Activated gamma-delta T cell (primary cell): ENCODE measurements around the gene ADAMTS20.
"Not testable (repeated sequence)": the region's sequence is repeated elsewhere in the genome, so short reads cannot be mapped to it uniquely, and the experiment has no call there.

Experiments used
- DNase-seq: peaks from one replicate; lab custom pipeline; 2025; lab: John Stamatoyannopoulos, UW
- total RNA-seq, 2 donors: gene quantifications; one replicate each; lab custom pipeline; 2026; lab: John Stamatoyannopoulos, UW

ADAMTS20 gene, protein sequence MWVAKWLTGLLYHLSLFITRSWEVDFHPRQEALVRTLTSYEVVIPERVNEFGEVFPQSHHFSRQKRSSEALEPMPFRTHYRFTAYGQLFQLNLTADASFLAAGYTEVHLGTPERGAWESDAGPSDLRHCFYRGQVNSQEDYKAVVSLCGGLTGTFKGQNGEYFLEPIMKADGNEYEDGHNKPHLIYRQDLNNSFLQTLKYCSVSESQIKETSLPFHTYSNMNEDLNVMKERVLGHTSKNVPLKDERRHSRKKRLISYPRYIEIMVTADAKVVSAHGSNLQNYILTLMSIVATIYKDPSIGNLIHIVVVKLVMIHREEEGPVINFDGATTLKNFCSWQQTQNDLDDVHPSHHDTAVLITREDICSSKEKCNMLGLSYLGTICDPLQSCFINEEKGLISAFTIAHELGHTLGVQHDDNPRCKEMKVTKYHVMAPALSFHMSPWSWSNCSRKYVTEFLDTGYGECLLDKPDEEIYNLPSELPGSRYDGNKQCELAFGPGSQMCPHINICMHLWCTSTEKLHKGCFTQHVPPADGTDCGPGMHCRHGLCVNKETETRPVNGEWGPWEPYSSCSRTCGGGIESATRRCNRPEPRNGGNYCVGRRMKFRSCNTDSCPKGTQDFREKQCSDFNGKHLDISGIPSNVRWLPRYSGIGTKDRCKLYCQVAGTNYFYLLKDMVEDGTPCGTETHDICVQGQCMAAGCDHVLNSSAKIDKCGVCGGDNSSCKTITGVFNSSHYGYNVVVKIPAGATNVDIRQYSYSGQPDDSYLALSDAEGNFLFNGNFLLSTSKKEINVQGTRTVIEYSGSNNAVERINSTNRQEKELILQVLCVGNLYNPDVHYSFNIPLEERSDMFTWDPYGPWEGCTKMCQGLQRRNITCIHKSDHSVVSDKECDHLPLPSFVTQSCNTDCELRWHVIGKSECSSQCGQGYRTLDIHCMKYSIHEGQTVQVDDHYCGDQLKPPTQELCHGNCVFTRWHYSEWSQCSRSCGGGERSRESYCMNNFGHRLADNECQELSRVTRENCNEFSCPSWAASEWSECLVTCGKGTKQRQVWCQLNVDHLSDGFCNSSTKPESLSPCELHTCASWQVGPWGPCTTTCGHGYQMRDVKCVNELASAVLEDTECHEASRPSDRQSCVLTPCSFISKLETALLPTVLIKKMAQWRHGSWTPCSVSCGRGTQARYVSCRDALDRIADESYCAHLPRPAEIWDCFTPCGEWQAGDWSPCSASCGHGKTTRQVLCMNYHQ (N-terminal part only)
- total RNA-seq = 0 reads per million in 2 donors

DNA sequence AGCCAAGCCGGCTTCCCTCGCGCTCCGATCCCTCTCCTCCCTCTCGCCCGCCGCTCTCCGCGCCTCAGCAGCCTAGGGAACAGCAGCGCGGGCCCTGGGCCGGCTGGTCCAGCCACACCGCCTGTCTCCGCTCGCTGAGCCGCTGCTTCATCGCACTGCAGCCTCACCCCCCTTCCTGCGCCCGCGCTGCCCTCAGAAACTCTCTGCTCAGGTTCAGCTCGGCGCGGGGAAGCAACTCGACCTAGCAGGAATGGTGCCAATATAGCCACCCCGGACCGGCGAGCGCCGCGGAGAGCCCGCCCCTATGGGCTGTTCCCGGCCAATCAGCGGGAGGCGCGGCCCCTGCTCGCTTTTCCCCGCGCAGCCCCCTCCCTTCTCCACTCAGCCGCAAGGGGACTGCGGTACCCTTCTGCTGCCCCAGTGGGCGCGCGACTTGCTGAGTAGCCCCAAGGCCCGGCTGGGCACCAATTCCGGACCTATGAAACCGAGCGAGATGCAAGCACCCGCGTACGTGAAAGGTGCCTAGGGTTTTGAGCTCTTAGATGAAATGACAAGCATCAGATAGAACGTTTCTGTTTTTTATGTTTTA is at the start of gene ADAMTS20:
ADAMTS20 (minus strand) TSS at position 233 of the 589 bp plus-strand sequence. CDS start 282 bp downstream, outside the sequence.
- DNase-seq = no peak

DNA sequence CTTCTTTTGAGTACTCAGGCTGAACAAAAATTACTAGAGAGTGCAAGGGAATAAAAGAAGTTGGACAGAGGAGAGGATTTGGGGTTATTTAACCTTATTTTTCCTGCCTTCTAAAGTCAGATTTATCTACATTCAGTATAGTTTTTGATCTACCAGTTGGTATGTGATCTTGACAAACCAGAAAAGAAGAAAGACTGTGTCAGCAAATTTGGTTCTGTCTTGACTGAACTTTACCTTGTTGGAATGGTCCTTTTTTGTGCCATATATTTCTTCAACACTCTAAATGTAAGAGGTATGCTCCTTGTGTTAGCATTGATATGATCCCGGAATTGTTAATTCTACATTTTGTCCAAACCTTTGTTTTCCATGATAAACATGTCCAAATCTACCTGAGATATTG is 47.7 kb upstream of the ADAMTS20 start:
- no peak for DNase-seq

DNA sequence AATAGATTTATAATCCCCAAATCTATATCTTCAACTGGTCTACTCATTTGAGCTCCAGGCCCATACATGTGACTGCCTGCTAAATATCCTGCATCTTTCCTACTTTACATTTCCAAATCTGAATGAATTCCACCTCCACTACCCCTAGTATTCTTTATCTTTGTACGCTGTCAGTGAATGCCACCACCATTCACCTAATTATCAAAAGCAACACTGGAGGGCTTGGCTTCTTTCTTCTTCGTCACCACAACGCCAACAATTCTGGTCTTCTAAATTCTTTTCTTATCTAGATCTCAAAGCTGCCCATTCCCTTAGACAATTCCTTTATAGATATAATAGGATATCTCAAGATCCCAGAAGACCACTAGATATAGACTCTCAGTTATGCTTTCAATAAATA is 47.1 kb upstream of the ADAMTS20 start:
- no peak for DNase-seq

DNA sequence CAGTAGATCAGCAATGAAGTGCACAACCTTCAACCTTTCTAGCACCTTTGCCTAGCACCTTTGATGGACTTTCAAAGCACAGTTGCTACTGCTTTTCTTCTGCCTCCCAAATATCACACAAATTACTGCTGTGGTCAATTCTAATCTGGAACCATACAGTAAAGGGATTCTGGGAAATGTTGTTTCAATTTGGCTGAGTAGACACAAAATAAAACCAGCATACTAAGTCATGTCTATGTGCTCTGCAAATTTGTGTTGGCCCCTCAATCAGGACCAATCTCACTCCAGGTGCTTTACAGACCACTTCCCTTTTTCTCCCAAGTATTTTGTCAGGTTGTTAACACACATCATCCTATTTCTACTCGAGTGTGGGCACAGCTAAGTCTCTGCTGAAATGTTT is 38.3 kb upstream of the ADAMTS20 start:
- no peak for DNase-seq

DNA sequence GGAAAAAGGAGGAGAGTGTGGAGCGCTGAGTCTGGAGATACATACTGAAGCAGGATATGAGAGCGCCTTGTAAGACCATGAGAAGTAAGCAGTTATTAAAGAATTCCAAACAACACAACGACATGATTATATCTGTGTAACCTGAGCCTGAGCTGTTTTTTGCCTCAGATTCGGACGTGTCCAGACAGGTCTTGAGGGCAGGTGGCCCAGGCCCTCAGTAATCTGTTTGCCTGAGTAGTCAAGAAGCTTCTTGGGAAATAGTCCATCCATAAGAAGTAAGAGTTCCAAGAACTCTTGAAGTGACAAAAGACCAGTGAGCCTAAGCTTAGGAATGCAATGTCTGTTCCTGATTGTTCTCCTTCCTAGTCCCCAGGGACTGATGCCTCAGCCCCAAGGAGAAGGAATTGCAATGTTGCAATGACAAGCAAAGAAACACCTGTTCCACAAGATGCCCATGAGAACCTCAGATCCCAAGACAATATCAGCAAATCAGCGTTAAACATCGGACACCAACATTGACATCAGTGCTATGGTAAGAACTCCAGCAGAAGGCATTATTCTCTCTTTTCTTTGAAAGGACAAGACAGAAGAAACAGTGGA is 34.7 kb upstream of the ADAMTS20 start:
- no peak for DNase-seq

DNA sequence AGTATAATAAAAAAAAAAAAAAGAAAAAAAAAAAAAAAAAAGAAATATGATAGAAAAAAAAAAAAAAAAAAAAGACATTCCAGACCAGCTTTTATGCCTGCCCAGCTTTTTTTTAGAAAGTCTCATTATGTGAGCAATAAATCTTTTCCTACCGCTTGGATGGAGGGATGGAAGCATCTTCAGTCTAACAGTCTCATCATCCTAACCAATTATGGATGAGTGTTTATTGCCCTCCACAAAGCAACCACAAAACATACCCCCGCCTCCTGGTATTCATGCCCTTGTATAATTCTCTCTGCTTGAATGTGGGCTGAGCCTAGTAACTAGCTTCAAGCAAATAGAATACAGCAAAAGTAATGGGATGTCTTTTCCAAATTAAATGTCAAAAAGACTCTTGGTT is 33.7 kb upstream of the ADAMTS20 start:
- no peak for DNase-seq

DNA sequence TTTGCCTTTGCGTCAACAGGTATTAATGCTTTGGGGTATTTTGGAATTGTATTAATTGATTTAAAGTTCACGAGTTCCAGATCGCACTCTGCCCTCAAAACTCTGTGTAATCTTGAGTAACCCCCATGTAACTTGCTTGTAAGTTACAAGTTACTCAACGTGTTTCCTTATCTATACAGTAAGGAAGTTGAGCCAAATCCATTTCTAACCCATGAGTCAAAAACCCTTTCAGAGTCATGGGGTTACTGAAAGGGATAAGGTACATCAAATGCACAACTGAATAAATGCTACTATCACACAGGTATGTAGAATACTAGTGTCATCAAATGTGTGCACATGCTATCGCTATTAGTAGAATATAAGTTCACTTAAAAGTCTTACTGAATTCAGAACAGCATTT is 28.6 kb upstream of the ADAMTS20 start:
- no peak for DNase-seq

DNA sequence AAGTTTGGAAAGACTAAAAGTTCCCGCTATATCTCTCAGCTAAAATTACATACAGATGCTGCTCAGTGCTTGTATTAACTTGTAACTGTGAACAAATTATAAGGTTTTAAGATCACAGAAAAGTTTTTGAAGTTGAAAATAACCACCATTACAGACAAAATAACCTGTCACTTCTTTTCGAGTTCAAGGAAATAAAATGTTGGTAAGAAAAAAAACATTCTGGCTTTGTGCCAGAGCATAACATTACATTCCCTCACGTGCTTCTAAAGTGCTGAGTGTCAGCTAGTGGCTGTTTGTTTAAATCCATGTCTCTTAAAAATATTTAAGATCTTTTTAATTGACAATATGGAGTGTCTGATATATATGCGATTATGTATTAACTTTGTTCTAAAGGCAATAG is 27.2 kb upstream of the ADAMTS20 start:
- no peak for DNase-seq

DNA sequence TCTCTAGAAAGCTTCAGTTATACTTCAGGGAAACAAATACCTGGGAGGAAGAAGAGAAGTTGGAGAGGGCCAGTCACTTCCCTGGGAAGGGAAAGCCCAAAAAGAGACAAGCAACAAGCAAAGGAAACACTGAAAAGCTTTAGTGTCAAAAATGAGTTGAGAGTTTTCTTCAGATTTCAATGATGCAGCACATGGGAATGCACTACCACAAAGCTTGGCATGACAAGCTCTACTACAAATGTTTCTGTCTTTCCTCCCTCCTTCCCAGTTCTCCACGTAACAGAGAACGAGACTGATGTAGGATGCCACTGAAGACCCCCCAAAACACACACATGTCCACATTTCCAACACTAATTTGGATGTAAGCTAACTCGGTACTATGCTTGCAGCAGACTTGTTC is 26.8 kb upstream of the ADAMTS20 start:
- DNase-seq = no peak

DNA sequence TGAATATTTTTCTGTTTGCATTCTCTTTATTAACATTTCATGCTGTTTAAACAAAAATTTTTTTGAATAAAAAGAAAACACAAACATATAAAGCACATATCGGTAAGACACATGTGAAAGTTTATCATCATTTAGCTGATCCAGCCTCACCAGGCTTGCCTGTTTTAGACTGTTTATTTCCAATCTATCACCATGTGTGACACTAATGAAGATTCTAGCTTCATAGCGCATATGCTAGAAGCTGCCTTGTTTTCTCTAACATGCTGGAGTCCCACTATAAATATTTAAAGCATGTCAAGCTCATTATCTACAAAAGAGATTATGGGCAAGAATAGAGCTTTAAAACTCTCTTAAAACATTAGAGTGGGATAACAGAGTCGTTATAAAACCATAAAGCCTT is 25.4 kb upstream of the ADAMTS20 start:
- no peak for DNase-seq

DNA sequence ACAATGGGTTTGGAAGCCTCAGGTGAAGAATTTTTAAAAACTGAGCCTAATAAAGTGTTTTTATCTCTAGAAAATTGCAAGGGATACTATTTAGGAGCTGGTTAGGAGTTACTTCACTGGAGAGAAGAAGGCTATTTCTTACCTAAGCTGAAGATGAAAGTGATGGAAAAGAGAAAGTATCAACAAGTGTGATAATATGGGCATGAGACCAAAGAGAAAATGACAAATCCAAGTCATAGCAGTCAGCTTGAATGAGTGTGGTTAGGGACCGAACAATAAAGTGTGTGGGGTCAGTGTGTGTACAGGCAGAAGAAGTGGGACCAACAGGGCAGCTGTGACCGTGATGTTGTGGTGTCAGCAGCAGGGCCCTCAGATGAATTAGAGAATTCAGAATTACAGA is 24.2 kb upstream of the ADAMTS20 start:
- DNase-seq = no peak

DNA sequence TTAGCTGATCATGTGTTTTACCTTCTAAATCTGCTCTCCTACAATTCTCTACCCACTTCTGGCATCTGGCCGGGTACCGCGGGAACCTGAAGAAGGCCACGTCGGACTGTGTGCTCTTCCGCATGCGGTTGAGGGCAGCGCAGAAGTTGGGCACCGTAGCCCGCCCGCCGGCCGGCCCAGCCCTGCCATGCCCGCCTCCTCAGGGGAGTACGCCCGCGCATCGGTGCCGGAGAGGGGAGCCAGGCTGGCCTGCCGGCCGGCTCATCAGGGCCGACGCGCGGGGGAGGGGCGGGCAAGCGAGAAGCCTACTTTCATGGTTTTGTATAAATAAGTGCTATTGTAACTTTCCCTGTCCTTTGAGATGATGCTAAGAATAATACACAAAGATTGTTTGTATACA is 19.9 kb upstream of the ADAMTS20 start:
- DNase-seq = no peak

DNA sequence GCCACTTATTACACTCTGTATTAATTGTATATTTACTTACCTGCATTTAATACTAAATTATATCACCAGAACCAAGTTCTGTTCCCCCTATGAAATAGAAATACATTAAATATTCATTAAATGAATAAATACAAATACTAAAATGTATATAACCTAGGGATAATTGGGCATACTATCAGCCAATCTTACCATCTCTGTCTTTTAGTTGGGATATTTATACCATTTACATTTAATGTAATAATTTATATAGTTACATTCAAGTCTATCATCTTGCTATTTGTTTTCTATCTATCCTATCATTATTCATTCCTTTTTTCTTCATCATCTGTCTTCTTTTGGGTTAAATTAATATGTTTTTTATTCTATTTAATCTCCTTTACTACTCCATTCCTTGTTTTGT is 4.1 kb upstream of the ADAMTS20 start:
- DNase-seq = no peak

DNA sequence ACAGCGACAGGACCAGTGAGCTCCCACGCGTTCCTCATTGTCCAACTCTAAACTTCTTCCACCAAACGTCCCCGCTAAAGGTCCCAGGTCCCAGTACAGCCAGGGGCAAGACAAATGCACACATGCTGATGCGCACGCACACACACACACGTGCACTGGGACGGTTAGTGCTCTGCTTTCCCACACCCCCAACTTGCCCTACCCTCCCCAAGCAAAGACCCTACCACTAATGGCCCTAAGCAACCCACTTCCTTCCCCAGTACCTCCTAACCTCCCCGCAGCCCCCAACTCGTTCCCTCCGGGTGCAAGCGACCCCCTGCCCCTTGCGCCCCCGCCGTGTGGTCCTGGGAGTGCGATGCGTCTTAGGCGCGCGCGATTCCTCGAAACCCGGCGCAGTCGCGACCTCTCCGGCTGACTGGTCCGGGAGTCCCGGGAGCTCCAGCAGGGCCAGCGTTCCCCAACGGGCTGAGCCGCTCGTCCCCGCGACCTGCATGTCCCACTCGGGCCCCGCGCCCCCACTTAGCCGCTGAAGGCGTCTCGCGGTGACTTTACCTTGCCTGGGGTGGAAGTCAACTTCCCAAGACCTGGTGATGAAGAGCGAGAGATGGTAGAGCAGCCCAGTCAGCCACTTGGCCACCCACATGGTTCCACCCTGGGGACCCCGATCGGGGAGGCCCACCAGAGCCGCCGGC is 578 bp downstream of the ADAMTS20 start:
- no peak for DNase-seq

DNA sequence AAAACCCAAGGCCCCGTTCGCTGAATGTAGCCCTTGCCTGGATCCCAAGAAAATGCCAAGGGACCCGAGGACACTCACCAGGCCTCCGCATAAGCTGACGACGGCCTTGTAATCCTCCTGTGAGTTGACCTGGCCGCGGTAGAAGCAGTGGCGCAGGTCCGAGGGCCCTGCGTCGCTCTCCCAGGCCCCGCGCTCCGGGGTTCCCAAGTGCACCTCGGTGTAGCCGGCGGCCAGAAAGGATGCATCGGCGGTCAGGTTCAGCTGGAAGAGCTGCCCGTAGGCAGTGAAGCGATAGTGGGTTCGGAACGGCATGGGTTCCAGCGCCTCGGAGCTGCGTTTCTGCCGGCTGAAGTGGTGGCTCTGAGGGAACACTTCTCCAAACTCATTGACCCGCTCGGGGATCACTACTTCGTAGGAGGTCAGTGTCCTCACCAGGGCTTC is 1.2 kb downstream of the ADAMTS20 start:
- no peak for DNase-seq

DNA sequence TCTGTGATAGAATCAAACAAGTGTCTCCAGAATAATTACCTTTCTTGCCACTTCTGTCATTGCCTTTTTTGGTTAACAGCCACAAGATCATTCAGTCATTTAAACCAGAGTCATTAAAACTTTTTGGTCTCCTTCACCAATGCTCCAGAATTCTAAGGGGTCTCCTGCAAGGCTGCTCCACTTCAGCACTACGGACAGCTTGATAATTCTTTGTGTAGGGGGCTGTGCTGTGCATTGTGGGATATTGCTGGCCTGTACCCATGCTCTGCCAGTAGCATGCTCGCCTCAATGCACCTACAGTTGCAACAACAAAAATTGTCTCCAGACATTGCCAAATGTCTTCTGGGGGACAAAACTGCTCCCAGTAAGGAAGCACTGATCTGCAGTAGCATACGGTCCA is 7.3 kb downstream of the ADAMTS20 start:
- no peak for DNase-seq

DNA sequence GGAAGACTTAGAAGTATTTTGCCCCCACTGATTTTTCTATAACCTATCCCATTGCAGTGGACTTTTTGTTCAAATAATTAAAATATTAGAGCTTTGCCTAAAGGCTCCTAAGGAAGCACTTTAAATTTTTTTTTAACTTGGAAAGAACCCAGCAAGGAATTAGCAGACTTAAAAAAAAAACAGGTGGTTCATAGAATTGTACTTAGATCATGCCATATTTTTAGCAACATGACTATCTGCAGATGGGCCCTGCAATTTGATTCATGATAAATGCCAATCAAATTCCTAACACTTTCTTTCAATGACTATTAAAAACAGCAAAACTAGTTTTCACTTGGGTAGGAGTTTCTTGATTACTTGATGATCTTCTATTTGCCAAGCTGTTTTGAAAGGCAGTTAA is 11.5 kb downstream of the ADAMTS20 start:
- DNase-seq = no peak

DNA sequence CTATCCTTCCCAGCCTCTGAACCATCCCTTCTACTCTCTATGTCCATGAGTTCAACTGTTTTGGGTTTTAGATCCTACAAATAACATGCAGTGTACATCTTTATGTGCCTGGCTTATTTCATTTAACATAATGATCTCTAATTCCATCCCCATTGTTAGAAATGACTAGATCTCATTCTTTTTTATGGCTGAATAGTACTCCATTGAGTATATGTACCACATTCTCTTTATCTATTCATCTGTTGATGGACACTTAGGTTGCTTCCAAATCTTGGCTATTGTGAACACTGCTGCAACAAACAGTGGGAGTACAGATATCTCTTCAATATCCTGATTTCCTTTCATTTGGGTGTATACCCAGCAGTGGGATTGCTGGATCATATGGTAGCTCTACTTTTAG is 14.3 kb downstream of the ADAMTS20 start:
- not testable (repeated sequence) for DNase-seq

DNA sequence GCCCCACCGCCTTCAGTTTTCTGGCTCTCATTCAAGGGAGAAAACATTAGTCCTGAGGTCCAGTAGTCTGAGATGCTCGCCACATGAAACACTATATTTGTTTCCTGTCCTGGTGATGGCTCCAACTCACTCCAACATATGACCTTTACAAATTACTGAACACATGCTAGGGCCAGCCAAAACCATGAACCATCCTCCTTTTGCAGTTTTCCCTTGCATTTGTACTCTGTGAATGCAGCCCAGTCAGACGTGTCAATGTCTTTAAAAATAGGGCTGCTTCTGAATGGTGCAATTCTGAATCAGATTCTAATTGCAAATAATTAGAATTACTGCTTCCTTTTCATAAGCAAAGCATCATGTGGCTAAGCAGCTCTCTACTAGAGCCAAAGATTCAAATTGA is 36.0 kb downstream of the ADAMTS20 start:
- DNase-seq = no peak

DNA sequence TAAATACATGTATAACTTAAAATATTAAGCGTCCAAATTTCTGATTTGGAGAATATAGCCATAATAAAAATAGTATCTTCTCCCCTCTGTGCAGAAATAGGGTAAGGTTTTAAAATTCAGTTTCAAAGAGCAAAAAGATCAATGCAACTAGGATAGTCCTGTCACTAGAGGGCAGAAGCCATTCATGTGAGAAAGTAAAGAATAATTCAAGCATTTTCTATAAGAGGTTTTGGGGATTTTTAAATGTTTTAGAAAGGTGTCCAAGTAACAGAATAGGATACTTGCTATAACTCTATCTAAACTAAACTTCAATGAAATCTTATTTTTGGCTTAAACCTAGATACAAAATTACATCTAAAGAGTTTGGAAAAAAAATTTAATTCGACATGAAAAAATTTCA is 50.3 kb downstream of the ADAMTS20 start:
- no peak for DNase-seq
